Islet of Langerhans (tissue), 1 donor: Measurements from ENCODE around the gene OTUB2.

ENCODE experiments used
- FAIRE-seq: peaks from one replicate; lab custom pipeline; 2011; peaks lifted over from hg19 to GRCh38; lab: Jason Lieb, UNC

OTUB2 gene

GRCh38 chr14:94041551-94042346 is 15.6 kb downstream of the OTUB2 start:
- FAIRE-seq, result no peak

DNA sequence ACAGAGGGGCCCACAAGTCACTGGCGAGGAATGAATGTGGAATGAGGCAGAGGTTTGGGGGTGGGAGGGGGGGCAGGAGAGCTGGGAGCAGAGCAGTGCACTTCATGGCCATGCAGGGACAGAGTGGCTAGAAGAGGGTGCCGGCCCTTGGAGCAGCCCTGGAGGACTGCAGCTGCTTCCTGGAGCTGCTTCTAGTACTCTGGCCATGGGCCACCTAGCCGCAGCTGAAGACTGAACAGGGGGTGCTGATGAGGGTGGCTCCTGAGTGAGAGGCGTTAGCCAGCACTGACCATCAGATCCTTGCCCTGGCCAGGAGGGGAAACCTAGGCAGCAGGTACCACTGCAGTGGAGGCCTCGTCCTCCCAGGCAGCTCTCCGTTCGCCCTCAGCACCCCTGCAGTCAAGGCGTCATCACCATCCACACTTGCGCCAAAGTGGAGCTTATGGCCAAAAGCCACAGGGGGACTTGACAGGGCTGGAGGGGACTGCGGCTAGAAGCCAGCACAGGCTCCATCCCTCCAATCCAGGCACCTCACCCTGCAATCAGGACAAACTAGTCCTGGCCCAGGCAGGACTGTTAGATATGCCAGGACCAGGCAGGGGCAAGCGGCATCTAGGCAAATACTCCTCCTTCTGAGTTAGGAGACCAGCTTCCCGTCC is 16.4 kb downstream of the OTUB2 start:
- FAIRE-seq, result no peak

DNA sequence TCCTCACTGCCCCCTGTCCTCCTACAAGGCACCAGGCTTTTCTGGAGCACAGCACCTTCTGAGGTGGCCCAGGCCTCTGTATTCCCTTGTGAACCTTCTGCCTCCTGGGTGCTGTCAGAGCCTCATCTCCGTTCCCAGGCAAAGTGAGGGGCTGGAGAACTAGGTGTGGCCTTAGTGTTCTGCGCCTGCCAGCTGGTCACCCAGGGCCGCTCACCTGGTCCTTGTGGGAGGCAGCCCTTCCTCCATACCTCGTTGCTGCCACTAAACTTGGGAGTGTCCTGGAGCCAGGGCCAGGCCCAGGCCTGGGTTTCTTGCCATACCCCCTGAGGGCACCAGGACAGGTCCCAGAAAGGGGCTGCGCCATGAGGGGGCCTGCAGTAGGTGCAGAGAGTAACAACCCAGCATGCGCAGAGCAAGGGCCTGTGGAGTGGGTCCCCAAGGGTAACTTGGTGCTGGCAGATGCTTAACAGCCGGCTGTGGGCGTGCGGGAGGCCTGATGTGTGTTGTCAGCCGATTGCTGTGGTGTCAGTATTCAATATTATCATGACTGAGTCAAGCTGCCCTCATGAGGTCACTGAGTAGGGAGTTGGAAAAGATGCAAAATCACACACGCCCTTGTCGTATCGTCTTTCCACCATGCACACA is 17.1 kb downstream of the OTUB2 start:
- no peak for FAIRE-seq

DNA sequence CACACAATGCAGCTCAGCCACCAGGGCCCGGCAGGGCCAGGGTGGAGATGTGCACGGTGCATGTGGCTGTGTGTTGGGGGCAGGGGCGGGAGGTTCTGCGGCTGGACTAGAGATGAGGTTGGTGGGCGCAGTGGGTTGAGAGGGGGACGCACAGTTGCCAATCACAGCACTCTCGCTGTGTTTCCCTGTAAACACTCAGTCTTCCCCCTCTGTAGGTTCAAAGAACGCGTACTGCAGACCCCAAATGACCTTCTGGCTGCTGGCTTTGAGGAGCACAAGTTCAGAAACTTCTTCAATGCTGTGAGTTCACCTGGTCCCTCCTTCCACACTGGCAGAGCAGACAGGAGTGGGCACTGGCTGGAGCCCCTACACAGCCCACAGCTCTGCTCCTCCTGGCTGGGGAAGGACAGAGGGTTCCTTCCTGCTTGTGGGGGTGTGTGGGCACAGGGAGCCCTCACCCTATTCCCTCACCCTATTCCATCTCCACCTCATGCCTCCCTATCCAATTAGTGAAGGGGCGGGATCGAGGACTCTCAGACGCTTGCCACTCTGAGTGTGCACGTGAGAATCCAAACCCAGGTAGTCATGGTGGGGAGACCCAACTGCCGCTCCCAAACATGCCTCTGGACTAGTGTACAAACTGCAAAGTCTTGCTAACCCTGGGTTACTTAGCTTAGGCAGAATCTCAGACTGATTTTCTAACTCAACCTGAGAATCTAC is 17.8 kb downstream of the OTUB2 start:
- FAIRE-seq, result no peak

GRCh38 chr14:94044476-94045091 is 18.4 kb downstream of the OTUB2 start:
- no peak for FAIRE-seq

DNA sequence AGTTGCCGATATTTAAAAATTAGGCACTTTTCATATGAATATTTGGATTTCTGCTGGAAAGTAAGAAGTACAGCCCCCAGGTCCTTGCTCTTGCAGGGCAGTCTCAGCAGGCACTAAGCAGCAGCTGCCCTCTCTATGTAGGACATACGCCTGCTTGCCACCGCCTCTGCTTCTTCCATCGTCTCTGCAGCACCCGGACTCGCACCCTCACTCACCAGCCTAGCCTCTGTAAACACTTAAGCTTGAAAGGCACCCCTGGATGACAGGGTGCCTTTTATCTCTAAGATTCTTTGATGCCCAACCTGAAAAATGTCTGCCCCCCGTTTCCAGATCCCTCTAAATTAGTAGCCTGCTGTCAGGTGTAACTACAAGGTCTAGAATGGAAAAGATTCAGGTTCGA is 19.0 kb downstream of the OTUB2 start:
- FAIRE-seq, result no peak

DNA sequence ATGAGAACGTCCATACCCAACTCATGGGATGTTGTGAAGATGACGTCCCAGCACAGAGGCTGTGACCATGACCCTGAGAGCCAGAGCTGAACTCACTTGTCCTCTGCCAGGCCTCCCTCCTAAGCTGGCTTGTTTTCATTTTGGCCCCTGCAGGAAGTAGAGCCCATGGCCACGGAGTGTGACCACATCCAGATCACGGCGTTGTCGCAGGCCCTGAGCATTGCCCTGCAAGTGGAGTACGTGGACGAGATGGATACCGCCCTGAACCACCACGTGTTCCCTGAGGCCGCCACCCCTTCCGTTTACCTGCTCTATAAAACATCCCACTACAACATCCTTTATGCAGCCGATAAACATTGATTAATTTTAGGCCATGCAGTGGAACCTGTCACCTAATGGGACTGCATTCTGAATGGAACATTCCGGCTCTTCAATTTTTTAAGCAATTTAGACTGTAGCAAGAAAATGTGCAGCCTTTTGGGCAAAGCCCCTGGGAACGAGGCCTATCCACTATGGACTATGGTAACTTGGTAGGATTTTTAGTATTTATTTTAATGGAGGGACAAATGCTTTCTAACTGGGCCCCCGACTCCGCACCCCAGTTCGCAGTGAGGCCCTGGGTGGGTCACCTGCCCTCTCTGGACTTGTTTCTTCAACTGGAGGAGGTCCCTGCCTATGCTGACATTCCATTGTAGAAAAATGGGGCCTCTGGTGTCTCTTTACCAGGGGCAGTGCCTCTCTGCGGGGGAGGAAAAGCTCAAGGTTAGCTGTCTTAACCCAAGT is 19.6 kb downstream of the OTUB2 start:
- no peak for FAIRE-seq

DNA sequence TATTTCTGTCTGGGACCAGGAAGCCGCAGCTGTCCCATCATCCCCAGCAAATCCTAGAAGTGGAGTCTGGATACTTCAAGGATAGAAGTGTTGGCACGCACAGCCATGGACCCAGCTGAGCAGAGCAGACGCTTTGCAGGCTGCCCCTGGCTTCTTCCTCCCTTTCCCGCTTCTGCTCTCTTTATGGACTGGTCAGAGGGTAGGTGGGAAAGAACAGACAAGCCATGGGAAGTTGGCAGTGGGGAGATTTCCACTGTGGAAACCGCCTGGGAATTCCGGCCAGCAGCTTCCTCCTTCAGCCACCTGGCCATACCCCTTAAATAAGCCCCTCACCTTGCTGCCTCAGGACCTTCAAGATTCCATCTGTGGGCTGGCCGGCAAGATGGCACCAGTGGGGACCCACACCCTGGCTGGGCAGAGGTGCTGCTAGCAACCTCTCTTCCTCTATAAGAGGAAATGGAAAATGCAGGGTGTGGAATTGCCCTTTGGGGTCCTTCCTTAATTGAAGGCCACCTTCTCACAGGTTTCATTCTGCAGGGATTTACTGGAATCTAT is 20.6 kb downstream of the OTUB2 start:
- no peak for FAIRE-seq

- no peak for FAIRE-seq
These were observed 21.4 kb downstream of the OTUB2 start for GRCh38 chr14:94047581-94047980.

DNA sequence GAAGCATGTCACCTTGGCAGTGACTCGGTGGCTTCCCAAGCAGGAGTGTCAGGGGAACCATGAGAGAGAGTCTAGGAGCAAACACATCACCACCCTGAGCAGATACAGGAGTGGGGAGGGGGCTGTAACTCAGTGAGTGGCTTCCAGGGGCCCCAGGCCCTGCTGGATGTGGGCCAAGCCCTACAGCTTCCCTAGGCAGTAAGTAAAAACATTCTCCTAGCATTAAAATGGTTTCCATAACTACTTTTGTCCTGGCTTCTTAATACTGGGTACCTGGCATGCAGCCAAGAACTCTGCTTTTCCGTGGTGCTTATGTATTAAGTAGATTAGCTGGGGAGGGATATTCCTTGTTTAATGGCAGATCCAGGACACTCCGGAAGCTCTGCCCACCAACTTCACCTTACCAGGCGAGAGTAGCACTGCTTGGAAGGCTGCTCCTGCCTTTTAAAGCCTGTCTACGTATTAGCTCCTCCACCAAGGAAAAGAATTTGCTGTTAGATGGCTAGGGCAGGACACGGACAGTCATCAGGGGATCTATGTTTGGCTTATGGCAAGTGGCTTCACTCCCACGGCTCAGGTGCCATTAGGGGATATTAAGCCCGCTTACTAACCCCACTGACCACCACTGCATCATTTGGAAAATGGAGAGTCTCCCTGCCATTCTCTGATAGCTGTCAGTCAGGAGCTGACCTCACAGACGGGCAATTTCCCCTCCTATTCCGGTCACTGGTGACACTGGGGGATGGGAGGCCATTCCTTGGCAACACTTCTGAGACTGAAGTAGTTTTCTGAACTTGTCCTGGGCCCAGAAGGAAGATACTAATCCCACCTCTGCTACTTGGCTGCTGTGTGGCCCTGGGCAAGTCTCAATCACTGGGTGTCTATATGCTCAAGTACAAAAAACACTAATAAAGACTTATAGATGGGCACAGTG is 22.8 kb downstream of the OTUB2 start:
- no peak for FAIRE-seq

DNA sequence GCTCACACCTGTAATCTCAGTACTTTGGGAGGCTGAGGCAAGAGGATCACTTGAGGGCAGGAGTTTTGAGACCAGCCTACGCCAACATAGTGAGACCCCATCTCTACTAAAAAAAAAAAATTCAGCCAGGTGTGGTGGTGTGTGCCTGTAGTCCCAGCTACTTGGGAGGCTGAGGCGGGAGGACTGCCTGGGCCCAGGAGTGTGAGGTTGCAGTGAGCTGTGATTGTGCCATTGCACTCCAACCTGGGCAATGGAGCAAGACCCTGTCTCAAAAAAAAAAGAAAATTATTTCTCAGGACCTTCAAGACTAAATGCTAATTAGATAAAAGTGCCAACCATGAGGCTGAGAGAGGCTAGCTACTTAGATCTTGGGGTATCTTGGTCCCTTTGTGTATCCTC is 23.5 kb downstream of the OTUB2 start:
- no peak for FAIRE-seq

- no peak for FAIRE-seq
These were observed 24.2 kb downstream of the OTUB2 start for GRCh38 chr14:94050231-94050880.

- no peak for FAIRE-seq
These were observed 25.0 kb downstream of the OTUB2 start for GRCh38 chr14:94051115-94051514.

DNA sequence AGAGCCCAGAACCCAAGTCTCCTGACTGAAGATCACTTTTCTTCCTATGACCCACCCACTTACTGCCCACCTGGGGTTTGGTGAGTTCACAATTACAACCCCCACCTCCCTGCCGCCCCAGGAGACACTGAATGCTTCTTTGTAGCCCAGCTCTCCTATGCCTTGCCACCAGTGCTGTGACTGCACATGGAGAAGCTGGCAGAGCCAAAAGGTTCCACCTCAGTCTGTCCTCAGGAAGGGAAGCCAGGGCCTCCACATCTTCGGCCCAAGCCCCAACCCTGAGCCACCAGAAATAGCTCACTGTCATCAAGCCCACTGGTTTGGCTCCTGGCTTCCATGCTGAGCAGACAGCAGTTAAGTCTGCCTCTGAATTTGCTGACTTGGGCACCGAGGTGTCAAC is 25.6 kb downstream of the OTUB2 start:
- FAIRE-seq, result no peak

GRCh38 chr14:94052199-94052598 is 26.1 kb downstream of the OTUB2 start:
- no peak for FAIRE-seq

GRCh38 chr14:94052662-94053061 is 26.5 kb downstream of the OTUB2 start:
- no peak for FAIRE-seq

GRCh38 chr14:94054401-94054800 is 28.3 kb downstream of the OTUB2 start:
- FAIRE-seq, result no peak

DNA sequence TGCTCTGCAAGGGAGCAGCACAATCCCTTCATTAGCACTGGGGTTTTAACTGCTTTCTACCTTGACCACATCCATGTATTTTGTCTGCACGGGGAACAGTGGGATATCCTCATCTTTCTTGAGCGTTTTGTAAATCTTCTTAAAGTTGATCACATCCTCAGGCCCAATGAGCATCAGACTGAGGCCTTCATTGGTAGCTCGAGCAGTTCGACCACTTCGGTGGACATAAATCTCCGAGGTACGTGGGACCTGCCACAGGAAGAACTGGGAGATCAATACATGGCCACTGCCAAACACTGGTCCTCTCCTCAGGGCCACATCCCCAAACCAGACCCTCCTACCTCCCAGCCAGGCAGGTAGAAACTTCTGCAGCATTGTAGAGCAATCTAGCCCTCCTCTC is 28.8 kb downstream of the OTUB2 start:
- FAIRE-seq, result no peak

GRCh38 chr14:94056579-94057308 is 30.6 kb downstream of the OTUB2 start:
- no peak for FAIRE-seq
